ENCODE results near the gene WLS.

The WLS gene

GRCh38 chr1:68128820-68129219, 103.5 kb downstream of the WLS start:
- DNase-seq = no peak

- no peak for DNase-seq
Observed at GRCh38 chr1:68128157-68128556, 104.2 kb downstream of the WLS start.

- peak; percentile 35 for DNase-seq
Observed at GRCh38 chr1:68121536-68121935, 110.8 kb downstream of the WLS start.

GRCh38 chr1:68120136-68120791, 112.1 kb downstream of the WLS start:
- DNase-seq = peak; percentile 40

GRCh38 chr1:68119445-68119844, 112.9 kb downstream of the WLS start:
- no peak for DNase-seq

- DNase-seq = no peak
Observed at GRCh38 chr1:68117416-68117815, 114.9 kb downstream of the WLS start.

GRCh38 chr1:68116643-68117235, 115.6 kb downstream of the WLS start:
- no peak for DNase-seq

GRCh38 chr1:68115308-68115707, 117.0 kb downstream of the WLS start:
- no peak for DNase-seq

- DNase-seq = no peak
Observed at GRCh38 chr1:68113966-68114365, 118.4 kb downstream of the WLS start.

GRCh38 chr1:68112835-68113243, 119.5 kb downstream of the WLS start:
- DNase-seq = peak; percentile 40

- peak; percentile 81 for DNase-seq
Observed at GRCh38 chr1:68111519-68112436, 120.5 kb downstream of the WLS start.

- DNase-seq = no peak
Observed at GRCh38 chr1:68107771-68108170, 124.6 kb downstream of the WLS start.

GRCh38 chr1:68103884-68104554, 128.3 kb downstream of the WLS start:
- DNase-seq = no peak

- no peak for DNase-seq
Observed at GRCh38 chr1:68103011-68103545, 129.2 kb downstream of the WLS start.

GRCh38 chr1:68101829-68102228, 130.5 kb downstream of the WLS start:
- no peak for DNase-seq

- no peak for DNase-seq
Observed at GRCh38 chr1:68100571-68100970, 131.8 kb downstream of the WLS start.

- DNase-seq = no peak
Observed at GRCh38 chr1:68093737-68094136, 138.6 kb downstream of the WLS start.

- DNase-seq = no peak
Observed at GRCh38 chr1:68087184-68087583, 145.1 kb downstream of the WLS start.

GRCh38 chr1:68085752-68086151, 146.6 kb downstream of the WLS start:
- DNase-seq = no peak

- DNase-seq = no peak
Observed at GRCh38 chr1:68083686-68084085, 148.6 kb downstream of the WLS start.

- no peak for DNase-seq
Observed at GRCh38 chr1:68081775-68082283, 150.5 kb downstream of the WLS start.

GRCh38 chr1:68078647-68079046, 153.7 kb downstream of the WLS start:
- no peak for DNase-seq

Data from amniotic stem cell (primary cell).